SK-N-DZ (cell line): ENCODE results near the gene MMD.
"Not testable (repeated sequence)": the region's sequence is repeated elsewhere in the genome, so short reads cannot be mapped to it uniquely, and the experiment has no call there.

Experiments
- DNase-seq: peaks from one replicate; pipeline ENCODE4 v3.0.0-alpha.2; 2015; ENCODE audit warnings: low spot score

MMD gene

GRCh38 chr17:55395803-55396505 is 25.7 kb downstream of the MMD start:
- DNase-seq = no peak

DNA sequence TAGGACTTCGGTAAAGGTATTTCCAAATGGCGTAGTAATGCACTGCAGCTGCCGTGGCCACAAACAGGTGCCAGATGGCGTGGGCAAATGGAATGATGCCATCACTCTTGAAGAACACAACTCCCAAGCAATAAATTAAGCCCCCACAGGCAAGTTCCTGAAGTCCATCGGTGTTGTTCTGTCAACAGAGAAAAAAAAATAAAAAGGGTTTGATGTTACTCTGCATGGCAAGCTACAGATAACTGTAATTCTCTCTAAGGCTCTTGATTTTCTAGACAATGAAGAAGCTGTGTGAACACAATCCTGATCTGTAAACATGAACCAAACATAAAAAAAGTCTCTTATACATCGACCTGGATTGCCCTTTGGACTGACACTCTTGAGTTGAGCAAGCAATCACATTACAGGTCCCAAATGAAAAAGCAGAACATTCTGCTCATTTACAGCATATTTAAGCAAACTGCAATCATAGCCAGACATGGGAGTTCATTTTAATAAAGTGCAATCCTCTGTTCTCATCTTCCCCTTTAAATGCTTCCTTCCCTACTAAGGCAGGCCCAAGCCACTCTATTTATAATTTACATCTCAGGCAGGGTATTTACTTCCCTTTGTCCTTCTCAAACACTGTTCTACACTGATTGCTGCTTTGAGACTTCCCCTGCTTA is 27.1 kb downstream of the MMD start:
- no peak for DNase-seq

- DNase-seq = peak; percentile 37
Observed at GRCh38 chr17:55391764-55392467, 29.7 kb downstream of the MMD start.

GRCh38 chr17:55391244-55391757 is 30.3 kb downstream of the MMD start:
- no peak for DNase-seq

- no peak for DNase-seq
Observed at GRCh38 chr17:55390364-55390977, 31.2 kb downstream of the MMD start.

- not testable (repeated sequence) for DNase-seq
Observed at GRCh38 chr17:55389715-55390114, 31.9 kb downstream of the MMD start.

- no peak for DNase-seq
Observed at GRCh38 chr17:55388842-55389241, 32.8 kb downstream of the MMD start.

GRCh38 chr17:55386796-55387332 is 34.8 kb downstream of the MMD start:
- DNase-seq = no peak

- no peak for DNase-seq
Observed at GRCh38 chr17:55384643-55385232, 36.9 kb downstream of the MMD start.

DNA sequence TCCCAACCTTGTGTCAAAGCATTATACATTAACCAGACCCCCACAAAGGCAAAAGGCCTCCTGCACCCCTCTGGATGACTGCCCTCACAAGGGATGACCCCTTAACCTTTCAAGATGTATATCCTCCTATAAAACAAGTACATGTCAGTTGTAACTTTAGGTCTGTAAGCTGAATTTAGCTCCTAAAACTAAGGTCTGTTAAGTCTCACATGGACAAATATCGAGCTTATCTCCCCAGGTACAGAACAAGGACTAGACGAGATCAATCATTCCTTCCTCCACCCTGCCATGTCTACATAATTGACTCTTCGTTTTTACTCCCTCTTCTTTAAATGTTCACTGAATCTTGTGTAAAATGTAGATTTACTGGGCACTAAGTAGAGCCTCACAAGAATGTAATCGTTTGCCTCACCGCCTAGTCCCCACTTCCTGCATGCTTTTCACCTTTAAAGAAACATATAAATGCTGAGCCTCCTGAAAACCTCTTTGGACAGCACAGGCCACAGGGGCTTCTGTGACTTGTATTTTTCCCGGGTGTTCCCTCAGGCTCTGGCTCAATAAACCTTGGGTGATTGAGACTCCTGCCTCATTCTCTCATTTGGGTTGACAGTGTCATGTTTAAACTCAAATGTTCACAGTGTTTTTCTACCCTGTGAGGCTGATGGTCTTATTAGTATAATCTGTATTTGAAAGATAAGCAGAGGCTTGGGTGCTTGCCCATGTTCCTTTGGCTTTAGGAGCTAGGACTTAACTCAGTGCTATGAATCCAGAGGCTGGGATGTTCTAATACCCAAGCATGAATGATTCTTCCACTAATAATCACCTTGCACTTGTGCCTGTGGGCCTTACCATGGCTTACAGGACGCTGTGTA is 37.6 kb downstream of the MMD start:
- peak; percentile 95 for DNase-seq

GRCh38 chr17:55381017-55381770 is 40.4 kb downstream of the MMD start:
- no peak for DNase-seq

DNA sequence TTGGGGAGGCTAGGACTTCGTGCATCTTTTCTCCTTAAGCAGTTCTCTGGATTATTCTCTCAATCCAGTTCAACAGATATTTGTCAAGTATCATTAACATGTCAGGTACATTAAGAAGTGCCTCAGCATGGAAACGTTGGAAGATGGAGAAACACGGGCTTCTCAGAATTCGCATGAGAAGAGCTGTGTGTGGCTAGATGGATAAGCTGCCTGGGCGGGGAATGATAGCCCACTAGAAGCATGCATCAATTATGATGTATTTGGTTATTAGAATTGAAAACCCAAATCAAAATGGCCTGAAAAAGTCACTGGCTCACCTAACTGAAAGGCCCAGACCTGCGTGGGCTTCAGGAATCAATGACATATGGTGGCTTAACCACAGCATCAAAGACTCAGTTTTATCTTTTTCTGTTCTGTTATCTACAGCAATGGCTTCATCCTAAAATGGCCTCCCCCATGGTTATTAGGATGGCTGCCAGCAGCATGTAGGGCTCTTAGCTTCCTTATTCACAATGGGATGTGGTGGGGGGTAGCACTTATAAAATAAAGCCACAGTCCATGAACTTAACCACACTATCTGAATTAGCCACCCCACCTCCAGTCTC is 43.9 kb downstream of the MMD start:
- DNase-seq = no peak

DNA sequence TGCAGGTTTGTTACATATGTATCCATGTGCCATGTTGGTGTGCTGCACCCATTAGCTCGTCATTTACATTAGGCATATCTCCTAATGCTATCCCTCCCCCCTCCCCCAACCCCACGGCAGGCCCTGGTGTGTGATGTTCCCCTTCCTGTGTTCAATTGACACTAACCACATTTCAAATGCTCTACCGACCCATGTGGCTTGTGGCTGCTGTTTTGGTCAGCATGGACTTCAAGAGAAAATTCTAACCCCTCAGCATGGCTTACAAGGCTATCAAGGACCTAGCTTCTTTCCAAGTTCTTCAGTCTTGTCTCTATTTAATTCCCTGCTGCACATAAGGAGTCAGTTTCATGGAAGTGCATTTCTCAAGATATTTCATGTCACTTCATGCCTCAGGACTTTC is 52.9 kb downstream of the MMD start:
- no peak for DNase-seq

- peak; percentile 97 for DNase-seq
Observed at GRCh38 chr17:55366020-55366481, 55.6 kb downstream of the MMD start.

- DNase-seq = no peak
Observed at GRCh38 chr17:55363033-55363432, 58.6 kb downstream of the MMD start.

DNA sequence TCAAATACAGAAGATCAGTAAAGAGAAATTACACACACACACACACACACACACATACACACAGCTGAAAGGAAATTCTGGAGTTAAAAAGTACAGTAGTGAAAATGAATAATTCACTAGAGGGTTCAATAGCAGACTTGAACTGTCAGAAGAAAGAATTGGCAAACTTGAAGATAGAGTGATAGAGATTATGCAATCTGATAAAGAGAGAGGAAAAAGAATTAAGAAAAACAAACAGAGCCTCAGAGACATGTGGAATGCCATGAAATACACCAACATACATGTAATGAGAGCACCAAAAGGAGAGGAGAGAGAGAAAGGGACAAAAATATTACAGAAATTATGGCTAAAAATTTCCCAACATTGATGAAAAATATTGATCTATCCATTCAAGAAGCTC is 60.7 kb downstream of the MMD start:
- no peak for DNase-seq

DNA sequence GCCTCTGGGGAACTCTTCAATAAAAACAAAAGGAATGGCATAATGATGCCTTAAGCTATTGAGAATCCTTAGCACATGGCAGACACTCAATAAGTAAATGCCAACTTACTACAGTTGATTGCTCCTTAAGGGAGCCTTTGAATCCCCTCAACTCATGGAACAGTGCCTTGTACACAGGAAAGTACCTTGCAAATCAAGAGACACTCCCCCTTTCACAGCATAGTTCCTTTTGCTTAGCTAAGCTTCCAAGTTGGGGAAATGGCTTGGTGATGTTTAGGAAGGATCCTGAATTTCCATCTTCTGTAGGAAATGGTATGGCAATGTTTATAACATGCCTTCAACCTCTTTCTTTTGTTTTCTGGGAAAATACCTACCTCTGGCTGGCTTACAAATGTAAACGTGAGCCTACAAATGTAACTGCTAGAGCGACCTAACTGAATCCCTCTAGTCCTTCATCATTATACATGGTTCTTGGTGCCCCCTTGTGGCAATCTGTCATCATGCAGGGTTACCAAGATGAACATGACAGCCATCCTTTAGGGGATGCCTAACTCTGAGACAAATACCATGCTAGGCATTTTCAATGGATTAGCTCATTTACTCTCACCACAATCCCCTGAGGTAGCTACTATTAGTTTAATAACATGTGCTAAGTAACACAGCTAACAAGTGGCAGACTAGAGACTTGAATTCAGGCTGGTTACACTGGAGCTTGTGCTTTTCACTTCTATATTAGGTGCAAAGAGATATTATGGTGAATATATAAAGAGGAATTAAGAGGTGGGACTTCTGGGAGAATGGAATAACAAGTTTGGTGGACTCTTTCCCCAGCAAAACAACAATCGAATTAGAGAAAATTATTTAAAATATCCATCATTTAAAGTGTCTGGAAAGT is 65.0 kb downstream of the MMD start:
- DNase-seq = peak; percentile 89

- DNase-seq = no peak
Observed at GRCh38 chr17:55354941-55355340, 66.7 kb downstream of the MMD start.
